Neuron (in vitro differentiated cells): ENCODE data around the gene FUNDC2.

Experiments used
- H2AFZ ChIP-seq: one replicate; pipeline ENCODE4 v1.6.1; 2013; ENCODE audit warnings: low read depth, mild to moderate bottlenecking, inconsistent platforms, low read length, moderate library complexity
- H3K27me3 ChIP-seq: one replicate; pipeline ENCODE4 v1.6.1; 2013; ENCODE audit warnings: low read length; ENCODE audit not compliant: insufficient read depth
- H3K36me3 ChIP-seq: one replicate; pipeline ENCODE4 v1.6.1; 2013; ENCODE audit warnings: low read length; ENCODE audit not compliant: insufficient read depth
- H3K4me1 ChIP-seq: one replicate; pipeline ENCODE4 v1.6.1; 2013; ENCODE audit warnings: low read length; ENCODE audit not compliant: insufficient read depth
- H3K4me3 ChIP-seq: 2 replicates; pipeline ENCODE4 v1.5.1; 2013; ENCODE audit warnings: mild to moderate bottlenecking, low read length, moderate library complexity
- H3K9me3 ChIP-seq: one replicate; pipeline ENCODE4 v1.6.1; 2013; ENCODE audit warnings: low read length

FUNDC2 gene

GRCh38 chrX:155026727-155027508 is at the start of gene FUNDC2:
Gene FUNDC2 (plus strand): TSS chrX:155026844. CDS start chrX:155026939, 95 bp downstream.
- Histone ChIP-seq H3K36me3 (no peaks in the 10 kb centered on the region), H3K9me3 (no peaks in the 10 kb centered on the region), H3K27me3 (no peaks in the 10 kb centered on the region)

GRCh38 chrX:154979629-154980028 is 47.0 kb upstream of the FUNDC2 start:
- no peak overlapping the region for H2AFZ ChIP-seq
- no peaks in the 10 kb centered on the region for H3K9me3 ChIP-seq
- no peaks in the 10 kb centered on the region for H3K27me3 ChIP-seq
- H3K4me1 ChIP-seq = no peaks in the 10 kb centered on the region
- no peaks in the 10 kb centered on the region for H3K36me3 ChIP-seq
- no peak overlapping the region for H3K4me3 ChIP-seq

More at GRCh38 chrX:155026727-155027508, at the start of gene FUNDC2:
- Histone ChIP-seq H2AFZ (peak within 1 kb of the TSS; percentile 46), H3K4me1 (no peaks in the 10 kb centered on the region), H3K4me3 (peak within 1 kb of the TSS; percentile 60)

- Histone ChIP-seq H3K4me3 (no peak overlapping the region), H2AFZ (no peak overlapping the region)
Observed at GRCh38 chrX:154980330-154981115, 46.1 kb upstream of the FUNDC2 start.

GRCh38 chrX:154981116-154981411 is 45.6 kb upstream of the FUNDC2 start:
- Histone ChIP-seq H3K4me1 (no peaks in the 10 kb centered on the region), H3K36me3 (no peaks in the 10 kb centered on the region), H3K9me3 (no peaks in the 10 kb centered on the region), H2AFZ (no peak overlapping the region), H3K4me3 (no peak overlapping the region), H3K27me3 (no peaks in the 10 kb centered on the region)

More at GRCh38 chrX:154980330-154981115, 46.1 kb upstream of the FUNDC2 start:
- Histone ChIP-seq H3K36me3 (no peaks in the 10 kb centered on the region), H3K9me3 (no peaks in the 10 kb centered on the region), H3K4me1 (no peaks in the 10 kb centered on the region), H3K27me3 (no peaks in the 10 kb centered on the region)

- Histone ChIP-seq H2AFZ (no peak overlapping the region), H3K36me3 (no peaks in the 10 kb centered on the region), H3K4me1 (no peaks in the 10 kb centered on the region), H3K27me3 (no peaks in the 10 kb centered on the region), H3K4me3 (no peak overlapping the region), H3K9me3 (no peaks in the 10 kb centered on the region)
Observed at GRCh38 chrX:154986826-154987575, 39.6 kb upstream of the FUNDC2 start.

- Histone ChIP-seq H3K36me3 (no peaks in the 10 kb centered on the region), H3K4me3 (no peak overlapping the region), H3K4me1 (no peaks in the 10 kb centered on the region), H2AFZ (no peak overlapping the region), H3K9me3 (no peaks in the 10 kb centered on the region), H3K27me3 (no peaks in the 10 kb centered on the region)
Observed at GRCh38 chrX:154987940-154988339, 38.7 kb upstream of the FUNDC2 start.

GRCh38 chrX:154988719-154989118 is 37.9 kb upstream of the FUNDC2 start:
- Histone ChIP-seq H3K4me1 (no peaks in the 10 kb centered on the region), H3K9me3 (no peaks in the 10 kb centered on the region), H2AFZ (no peak overlapping the region), H3K27me3 (no peaks in the 10 kb centered on the region), H3K36me3 (no peaks in the 10 kb centered on the region), H3K4me3 (no peak overlapping the region)

- Histone ChIP-seq H3K36me3 (no peaks in the 10 kb centered on the region), H3K9me3 (no peaks in the 10 kb centered on the region)
Observed at GRCh38 chrX:154990496-154990895, 36.1 kb upstream of the FUNDC2 start.

GRCh38 chrX:154991039-154991438 is 35.6 kb upstream of the FUNDC2 start:
- Histone ChIP-seq H3K4me1 (no peaks in the 10 kb centered on the region), H3K9me3 (no peaks in the 10 kb centered on the region), H3K36me3 (no peaks in the 10 kb centered on the region), H3K4me3 (no peak overlapping the region), H2AFZ (no peak overlapping the region), H3K27me3 (no peaks in the 10 kb centered on the region)

More at GRCh38 chrX:154990496-154990895, 36.1 kb upstream of the FUNDC2 start:
- Histone ChIP-seq H3K4me1 (no peaks in the 10 kb centered on the region), H3K27me3 (no peaks in the 10 kb centered on the region), H3K4me3 (no peak overlapping the region), H2AFZ (no peak overlapping the region)

- Histone ChIP-seq H3K27me3 (no peaks in the 10 kb centered on the region), H3K9me3 (no peaks in the 10 kb centered on the region), H3K36me3 (no peaks in the 10 kb centered on the region), H3K4me1 (no peaks in the 10 kb centered on the region), H2AFZ (no peak overlapping the region), H3K4me3 (no peak overlapping the region)
Observed at GRCh38 chrX:154991476-154991875, 35.2 kb upstream of the FUNDC2 start.

- Histone ChIP-seq H3K4me3 (no peak overlapping the region), H3K4me1 (no peaks in the 10 kb centered on the region)
Observed at GRCh38 chrX:154998204-154998880, 28.3 kb upstream of the FUNDC2 start.

GRCh38 chrX:155000841-155001240 is 25.8 kb upstream of the FUNDC2 start:
- no peaks in the 10 kb centered on the region for H3K27me3 ChIP-seq
- no peaks in the 10 kb centered on the region for H3K36me3 ChIP-seq
- no peaks in the 10 kb centered on the region for H3K4me1 ChIP-seq
- no peak overlapping the region for H2AFZ ChIP-seq
- no peak overlapping the region for H3K4me3 ChIP-seq
- no peaks in the 10 kb centered on the region for H3K9me3 ChIP-seq

More at GRCh38 chrX:154998204-154998880, 28.3 kb upstream of the FUNDC2 start:
- no peaks in the 10 kb centered on the region for H3K9me3 ChIP-seq
- H3K27me3 ChIP-seq = no peaks in the 10 kb centered on the region
- H3K36me3 ChIP-seq = no peaks in the 10 kb centered on the region
- H2AFZ ChIP-seq = no peak overlapping the region
